Type B pancreatic cell (in vitro differentiated cells): ENCODE measurements around the gene CRMP1. TPM values are rescaled to one million over a fixed set of nuclear protein-coding genes. Genes with fewer than 3 reads are reported as not detected.

Experiments used
- DNase-seq: peaks from one replicate; pipeline ENCODE4 v3.0.0; 2021; ENCODE audit warnings: mixed read lengths; ENCODE audit not compliant: unreplicated experiment; ENCODE audit errors: extremely low spot score
- H3K27ac Mint-ChIP-seq: 2 replicates; pipeline ENCODE4 v1.8.0; 2021; ENCODE audit warnings: mild to moderate bottlenecking, mixed read lengths
- H3K27me3 Mint-ChIP-seq: 2 replicates; pipeline ENCODE4 v1.8.0; 2021; ENCODE audit warnings: mixed read lengths
- H3K36me3 Mint-ChIP-seq: 2 replicates; pipeline ENCODE4 v1.8.0; 2021; ENCODE audit warnings: mixed read lengths
- H3K4me1 Mint-ChIP-seq: one replicate; pipeline ENCODE4 v1.8.0; 2021; ENCODE audit warnings: mixed read lengths; ENCODE audit not compliant: unreplicated experiment
- H3K4me3 Mint-ChIP-seq: 2 replicates; pipeline ENCODE4 v1.8.0; 2021; ENCODE audit warnings: mild to moderate bottlenecking, mixed read lengths
- H3K9me3 Mint-ChIP-seq: 2 replicates; pipeline ENCODE4 v1.8.0; 2021; ENCODE audit warnings: mixed read lengths
- CTCF ChIP-seq: fragments of 200-600 bp; sonication (generic); conservative IDR thresholded peaks from 2 replicates; pipeline ENCODE4 v1.5.0; 2021; ENCODE audit warnings: antibody characterized with exemption, mild to moderate bottlenecking
- total RNA-seq: library from RNA; stranded (reverse); gene quantifications from 2 replicates; pipeline ENCODE4 v1.2.1, GENCODE V29; 2021; ENCODE audit warnings: low replicate concordance

CRMP1 gene
- total RNA-seq, 1 donor from 2014 or later = 40.4 TPM

GRCh38 chr4:5932035-5932568, 39.2 kb upstream of the CRMP1 start:
- no peaks in the 10 kb centered on the region for H3K9me3 Mint-ChIP-seq
- H3K27ac Mint-ChIP-seq = no peak overlapping the region
- peaks cover 4% of the 10 kb centered on the region for H3K4me1 Mint-ChIP-seq
- H3K36me3 Mint-ChIP-seq = no peaks in the 10 kb centered on the region
- no peak for DNase-seq
- no peak for TF ChIP-seq CTCF
- H3K4me3 Mint-ChIP-seq = no peak overlapping the region
- H3K27me3 Mint-ChIP-seq = peaks cover 74% of the 10 kb centered on the region

- Mint-ChIP-seq H3K4me3 (no peak overlapping the region), H3K4me1 (peaks cover 4% of the 10 kb centered on the region), H3K27me3 (peaks cover 73% of the 10 kb centered on the region), H3K36me3 (no peaks in the 10 kb centered on the region), H3K9me3 (no peaks in the 10 kb centered on the region), H3K27ac (no peak overlapping the region)
- no peak for TF ChIP-seq CTCF
- no peak for DNase-seq
Measured at GRCh38 chr4:5931526-5931925, 38.6 kb upstream of the CRMP1 start.

- DNase-seq = no peak
- no peak overlapping the region for H3K27ac Mint-ChIP-seq
- H3K4me3 Mint-ChIP-seq = no peak overlapping the region
- H3K36me3 Mint-ChIP-seq = no peaks in the 10 kb centered on the region
- TF ChIP-seq CTCF = no peak
- H3K4me1 Mint-ChIP-seq = peaks cover 4% of the 10 kb centered on the region
- no peaks in the 10 kb centered on the region for H3K9me3 Mint-ChIP-seq
- H3K27me3 Mint-ChIP-seq = peaks cover 72% of the 10 kb centered on the region
Measured at GRCh38 chr4:5930876-5931275, 38.0 kb upstream of the CRMP1 start.

GRCh38 chr4:5930456-5930855, 37.6 kb upstream of the CRMP1 start:
- H3K9me3 Mint-ChIP-seq = no peaks in the 10 kb centered on the region
- H3K27ac Mint-ChIP-seq = no peak overlapping the region
- no peak for DNase-seq
- H3K36me3 Mint-ChIP-seq = no peaks in the 10 kb centered on the region
- H3K4me3 Mint-ChIP-seq = no peak overlapping the region
- TF ChIP-seq CTCF = no peak
- H3K27me3 Mint-ChIP-seq = peaks cover 72% of the 10 kb centered on the region
- peaks cover 4% of the 10 kb centered on the region for H3K4me1 Mint-ChIP-seq

GRCh38 chr4:5928844-5929420, 36.0 kb upstream of the CRMP1 start:
- Mint-ChIP-seq H3K4me1 (peaks cover 4% of the 10 kb centered on the region), H3K9me3 (no peaks in the 10 kb centered on the region), H3K36me3 (no peaks in the 10 kb centered on the region), H3K27ac (no peak overlapping the region), H3K27me3 (peaks cover 64% of the 10 kb centered on the region), H3K4me3 (no peak overlapping the region)
- TF ChIP-seq CTCF = no peak
- no peak for DNase-seq
